DND-41 (cell line): ENCODE results near the gene DACH1.

Experiments used
- CTCF ChIP-seq: IDR thresholded peaks from 2 replicates; pipeline ENCODE4 v1.5.1; 2012; ENCODE audit warnings: borderline replicate concordance, low read length, moderate library complexity, mild to moderate bottlenecking; ENCODE audit not compliant: poor library complexity, severe bottlenecking; ENCODE audit errors: extremely low read depth
- EZH2 ChIP-seq: IDR thresholded peaks from 3 replicates; pipeline ENCODE4 v1.6.1; 2012; ENCODE audit warnings: borderline replicate concordance, low read depth, mild to moderate bottlenecking, moderate library complexity, low read length, inconsistent platforms; ENCODE audit not compliant: severe bottlenecking

- TF ChIP-seq CTCF: no peak
- no peak for TF ChIP-seq EZH2
Observed at GRCh38 chr13:71797517-71797916, 69.5 kb downstream of the DACH1 start.
